IgD-negative memory B cell (primary cell): Measurements from ENCODE around the gene PSMA2. TPM values are rescaled to one million over a fixed set of nuclear protein-coding genes. Genes with fewer than 3 reads are reported as not detected.
A peak's percentile ranks its signal among the peaks of the same experiment; 100 is the strongest.

Source experiments
- H3K27ac Mint-ChIP-seq, 3 donors: one replicate each; pipeline ENCODE4 v1.8.0; 2020 to 2022; ENCODE audit warnings: mild to moderate bottlenecking in 3 of 3, mixed read lengths in 3 of 3, moderate library complexity in 1 of 3
- H3K27me3 Mint-ChIP-seq: one replicate; pipeline ENCODE4 v1.8.0; 2021; ENCODE audit warnings: mixed read lengths
- H3K36me3 Mint-ChIP-seq: one replicate; pipeline ENCODE4 v1.8.0; 2020; ENCODE audit warnings: mild to moderate bottlenecking, mixed read lengths
- H3K4me1 Mint-ChIP-seq, 3 donors: one replicate each; pipeline ENCODE4 v1.8.0; 2020 to 2022; ENCODE audit warnings: mixed read lengths in 3 of 3, mild to moderate bottlenecking in 1 of 3
- H3K4me3 Mint-ChIP-seq, 4 donors: one replicate each; pipeline ENCODE4 v1.8.0; 2020 to 2022; ENCODE audit warnings: mild to moderate bottlenecking in 4 of 4, mixed read lengths in 4 of 4, moderate library complexity in 3 of 4
- H3K9me3 Mint-ChIP-seq, 3 donors: one replicate each; pipeline ENCODE4 v1.8.0; 2020 to 2021; ENCODE audit warnings: mixed read lengths in 3 of 3, mild to moderate bottlenecking in 1 of 3
- polyA plus RNA-seq: library from polyadenylated mRNA; unstranded; fragments of 300-500 nt; fragmentation: Illumina TruSeq; gene quantifications from one replicate; pipeline ENCODE4 v1.2.3, GENCODE V29; 2021

PSMA2 gene
- polyA plus RNA-seq, 1 donor from 2014 or later = 168 TPM

DNA sequence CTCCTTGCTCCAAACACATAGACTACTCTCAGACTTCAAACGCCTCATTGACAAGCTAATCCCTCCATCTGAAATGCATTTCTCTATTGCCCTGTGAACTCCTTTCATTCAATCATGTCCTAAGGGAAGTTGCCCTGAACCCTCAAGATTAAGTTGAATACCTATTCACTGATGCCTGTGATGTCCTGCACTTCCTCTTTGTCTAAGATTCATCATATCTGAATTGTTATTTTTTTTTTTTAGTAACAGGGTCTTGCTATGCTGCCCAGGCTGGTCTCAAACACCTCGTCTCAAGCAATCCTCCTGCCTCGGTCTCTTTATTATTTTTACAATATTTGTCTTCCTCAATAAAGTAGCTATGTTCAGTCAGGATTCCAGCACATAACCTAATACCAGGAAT lies 3.2 kb downstream of the PSMA2 start:
- no peaks in the 10 kb centered on the region for H3K36me3 Mint-ChIP-seq
- H3K9me3 Mint-ChIP-seq = no peaks in the 10 kb centered on the region
- peaks cover 38 to 51% (median 40%) of the 10 kb centered on the region in 3 donors for H3K4me1 Mint-ChIP-seq
- H3K4me3 Mint-ChIP-seq = peak overlapping the region in 2 of 4 donors; percentile 10 to 42
- no peaks in the 10 kb centered on the region for H3K27me3 Mint-ChIP-seq
- no peak overlapping the region for H3K27ac Mint-ChIP-seq

DNA sequence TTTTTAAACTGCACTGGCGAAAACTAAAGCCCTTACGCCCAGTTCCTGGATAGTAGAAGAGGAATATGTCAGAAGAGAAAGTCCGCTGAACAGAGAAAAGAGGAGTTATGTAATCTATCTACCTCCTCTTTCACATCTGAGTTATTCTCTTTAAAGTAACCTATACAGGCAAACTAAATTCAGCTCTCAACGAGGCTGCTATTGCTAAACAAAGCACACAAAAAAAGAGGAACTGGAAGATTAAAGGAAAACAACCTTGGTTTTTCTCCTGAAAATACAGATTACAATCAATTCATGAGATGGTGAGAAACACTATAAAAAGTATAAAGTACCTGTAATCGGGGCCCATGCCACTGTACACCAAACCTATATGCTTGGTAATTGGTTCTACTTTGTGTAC lies 5.8 kb downstream of the PSMA2 start:
- peaks cover 26 to 41% (median 29%) of the 10 kb centered on the region in 3 donors for H3K4me1 Mint-ChIP-seq
- no peaks in the 10 kb centered on the region for H3K27me3 Mint-ChIP-seq
- no peaks in the 10 kb centered on the region for H3K36me3 Mint-ChIP-seq
- H3K27ac Mint-ChIP-seq = no peak overlapping the region
- no peaks in the 10 kb centered on the region for H3K9me3 Mint-ChIP-seq
- no peak overlapping the region for H3K4me3 Mint-ChIP-seq

DNA sequence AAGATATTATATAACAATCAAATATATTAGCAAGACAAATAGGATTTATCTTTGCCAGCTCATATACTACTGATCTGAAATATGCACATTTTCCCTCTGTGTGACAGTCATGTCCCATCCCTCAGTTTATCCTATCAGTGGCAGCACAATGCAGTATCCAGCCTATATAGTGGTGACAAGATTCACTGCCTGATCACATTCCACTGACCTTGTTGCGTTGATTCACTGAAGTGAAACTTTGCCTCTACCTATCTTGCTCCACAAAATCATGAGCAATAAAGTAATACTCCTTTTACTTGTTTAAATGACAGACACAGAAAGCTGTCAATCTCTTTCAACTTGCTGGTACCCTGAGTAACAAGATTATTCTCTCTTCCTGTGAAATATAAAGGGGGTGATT lies 6.3 kb downstream of the PSMA2 start:
- no peak overlapping the region for H3K4me3 Mint-ChIP-seq
- H3K9me3 Mint-ChIP-seq = no peaks in the 10 kb centered on the region
- H3K27me3 Mint-ChIP-seq = no peaks in the 10 kb centered on the region
- H3K4me1 Mint-ChIP-seq = peaks cover 25 to 36% (median 26%) of the 10 kb centered on the region in 3 donors
- no peaks in the 10 kb centered on the region for H3K36me3 Mint-ChIP-seq
- no peak overlapping the region for H3K27ac Mint-ChIP-seq

DNA sequence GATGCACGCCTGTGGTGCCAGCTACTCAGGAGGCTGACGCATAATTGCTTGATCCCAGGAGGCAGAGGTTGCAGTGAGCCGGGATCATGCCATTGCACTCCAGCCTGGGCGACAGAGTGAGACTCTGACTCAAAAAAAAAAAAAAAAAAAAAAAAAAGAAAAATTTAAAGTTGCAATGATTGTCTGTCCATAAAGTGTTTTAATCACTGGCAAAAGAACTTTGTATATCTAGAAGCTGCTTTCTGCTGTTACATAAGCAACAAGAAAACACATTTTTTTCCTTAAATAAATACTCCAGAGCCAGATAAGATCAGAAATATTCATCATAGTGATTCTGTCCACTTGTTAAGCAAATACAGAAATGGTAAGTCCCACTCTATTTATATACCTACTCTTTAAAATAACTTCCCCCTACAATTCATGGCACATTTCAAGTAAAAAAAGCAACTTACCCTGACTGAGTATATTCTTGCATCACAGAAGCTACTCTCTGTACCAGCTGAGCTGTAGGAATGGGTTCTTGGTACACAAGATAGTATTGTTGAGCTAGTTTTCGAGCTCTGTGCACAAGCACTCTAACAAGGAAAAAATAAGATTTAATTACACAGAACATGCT lies 7.6 kb downstream of the PSMA2 start:
- Mint-ChIP-seq H3K27ac (no peak overlapping the region), H3K9me3 (no peaks in the 10 kb centered on the region), H3K36me3 (no peaks in the 10 kb centered on the region), H3K27me3 (no peaks in the 10 kb centered on the region), H3K4me3 (no peak overlapping the region), H3K4me1 (peaks cover 17 to 27% (median 19%) of the 10 kb centered on the region in 3 donors)

DNA sequence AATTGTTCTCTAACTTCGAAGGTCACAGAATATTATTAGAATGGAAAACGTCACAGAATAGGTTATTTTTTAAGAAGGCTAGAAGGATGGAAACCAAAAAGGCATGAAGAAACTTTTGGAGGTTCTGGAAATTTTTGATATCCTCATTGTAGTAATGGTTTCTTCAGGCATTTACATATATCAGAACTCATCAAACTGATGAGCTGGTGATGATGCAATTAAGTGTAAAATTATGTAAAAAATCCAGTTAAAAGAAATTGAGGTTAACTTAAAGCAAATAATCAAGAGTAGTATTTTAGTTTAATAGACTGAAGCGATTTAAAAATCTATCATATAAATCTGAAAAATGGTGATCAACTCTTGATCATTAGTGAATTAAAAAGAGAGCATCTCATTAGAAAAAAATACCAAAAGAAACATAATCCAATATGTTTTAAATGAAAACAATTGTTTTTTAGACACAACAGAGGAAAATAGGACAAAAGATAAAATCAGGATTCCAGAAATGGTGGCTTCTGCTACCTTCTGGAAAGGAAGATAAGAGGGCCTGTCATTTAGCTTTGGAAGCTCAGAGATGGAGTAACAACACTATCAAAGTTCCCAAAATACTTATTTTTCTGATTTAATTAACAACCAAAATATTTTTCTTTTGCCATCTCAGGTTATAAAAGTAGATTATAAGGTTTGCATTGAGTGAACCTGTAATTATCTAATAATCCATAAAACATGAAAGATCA lies 9.8 kb downstream of the PSMA2 start:
- Mint-ChIP-seq H3K36me3 (no peaks in the 10 kb centered on the region), H3K4me1 (peaks cover 6 to 14% (median 12%) of the 10 kb centered on the region in 3 donors), H3K4me3 (no peak overlapping the region), H3K9me3 (no peaks in the 10 kb centered on the region), H3K27me3 (no peaks in the 10 kb centered on the region), H3K27ac (no peak overlapping the region)

DNA sequence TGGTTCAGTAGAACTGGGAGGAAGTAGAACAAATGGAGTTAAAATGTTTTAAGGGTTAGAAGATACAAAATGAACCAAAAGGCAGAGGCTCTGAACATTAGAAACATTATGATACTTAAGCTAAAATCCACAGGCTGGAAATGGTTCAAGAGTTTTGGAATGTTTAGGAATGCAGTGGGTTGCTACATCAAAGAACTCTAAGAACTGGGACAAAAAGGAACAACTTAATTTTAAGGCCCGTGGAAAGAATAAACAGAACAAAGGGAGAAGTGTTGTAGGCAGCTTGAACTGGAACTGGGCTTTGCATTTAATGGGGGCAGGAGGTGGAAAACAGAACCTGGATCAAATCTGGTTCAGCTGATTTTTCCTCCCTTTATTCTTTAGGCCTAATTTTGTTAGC lies 16.6 kb downstream of the PSMA2 start:
- Mint-ChIP-seq H3K27me3 (no peaks in the 10 kb centered on the region), H3K4me1 (peaks cover 15 to 20% (median 17%) of the 10 kb centered on the region in 3 donors), H3K9me3 (no peaks in the 10 kb centered on the region), H3K4me3 (peak overlapping the region in 1 of 4 donors; percentile 36), H3K27ac (peak overlapping the region; percentile 53 to 86 (median 77)), H3K36me3 (peaks cover 2% of the 10 kb centered on the region)

DNA sequence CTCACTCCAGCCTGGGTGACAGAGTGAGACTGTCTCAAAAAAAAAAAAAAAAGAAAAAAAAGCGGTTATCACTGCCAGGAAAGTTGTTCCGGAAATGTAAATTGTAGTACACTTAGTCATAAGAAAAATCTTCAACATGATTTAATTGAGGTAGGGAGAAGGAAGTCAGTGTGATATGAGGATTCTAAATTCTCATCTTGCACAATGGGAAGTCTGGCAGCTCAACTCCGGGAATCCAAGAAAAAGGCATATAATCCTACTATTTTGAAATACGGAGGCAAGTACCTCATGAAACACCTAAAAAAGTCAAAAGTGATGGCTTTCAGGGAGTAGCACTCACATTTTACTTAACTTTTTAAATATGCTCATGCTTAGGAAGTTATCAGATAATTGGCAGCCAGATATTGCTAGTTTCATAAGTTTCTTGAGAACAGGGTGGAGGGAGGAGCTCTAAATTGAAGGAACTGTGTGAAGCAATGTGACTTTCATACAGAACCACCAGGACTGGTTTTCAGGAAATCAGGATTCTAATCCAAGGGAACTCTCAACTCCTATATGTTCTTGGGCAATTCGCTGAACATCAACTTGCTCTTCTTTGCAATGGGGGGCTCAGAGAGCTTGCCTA lies 17.4 kb downstream of the PSMA2 start:
- peaks cover 2% of the 10 kb centered on the region for H3K36me3 Mint-ChIP-seq
- peak overlapping the region in 2 of 3 donors; percentile 39 to 53 for H3K27ac Mint-ChIP-seq
- H3K9me3 Mint-ChIP-seq = no peaks in the 10 kb centered on the region
- H3K4me3 Mint-ChIP-seq = peak overlapping the region in 2 of 4 donors; percentile 21 to 36
- H3K4me1 Mint-ChIP-seq = peaks cover 15 to 20% (median 20%) of the 10 kb centered on the region in 3 donors
- H3K27me3 Mint-ChIP-seq = no peaks in the 10 kb centered on the region

DNA sequence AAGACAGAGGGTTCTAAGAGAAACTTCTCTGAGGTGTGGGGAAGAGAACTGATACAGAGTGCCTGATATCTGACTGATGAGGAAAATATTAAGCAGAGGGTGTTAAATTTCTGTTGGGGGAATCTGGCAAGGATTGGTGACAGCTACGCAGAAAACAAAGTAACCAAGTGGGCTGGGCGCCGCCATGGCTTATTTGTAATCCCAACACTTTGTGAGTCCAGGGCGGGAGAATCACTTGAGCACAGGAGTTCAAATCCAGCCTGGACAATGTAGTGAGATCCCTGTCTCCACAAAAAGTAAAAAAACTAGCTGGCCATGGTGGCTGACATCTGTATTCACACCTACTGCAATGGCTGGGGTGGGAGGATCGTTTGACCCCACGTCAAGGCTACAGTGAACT lies 18.0 kb downstream of the PSMA2 start:
- Mint-ChIP-seq H3K4me1 (peaks cover 15 to 20% (median 20%) of the 10 kb centered on the region in 3 donors), H3K27ac (peak overlapping the region in 1 of 3 donors; percentile 67), H3K9me3 (no peaks in the 10 kb centered on the region)

DNA sequence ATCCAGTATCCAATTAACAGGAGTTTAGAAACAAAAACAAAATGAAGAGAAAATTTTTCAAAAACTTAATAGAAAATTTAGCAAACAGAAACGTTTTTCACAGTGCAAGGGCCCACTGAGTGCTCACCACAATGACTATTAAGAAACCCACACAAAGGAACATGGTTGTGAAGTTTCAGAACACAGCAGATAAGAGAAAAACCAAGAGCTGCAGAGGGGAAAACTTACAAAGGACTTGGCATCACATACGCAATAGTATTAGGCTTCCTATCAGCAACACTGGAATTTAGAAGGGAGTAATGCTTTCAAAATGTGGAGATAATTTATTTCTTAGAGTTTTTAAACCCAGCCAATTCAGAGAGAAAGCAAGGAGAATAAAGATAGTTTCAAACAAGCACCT lies 18.4 kb downstream of the PSMA2 start:
- Mint-ChIP-seq H3K9me3 (no peaks in the 10 kb centered on the region), H3K27ac (peak overlapping the region in 1 of 3 donors; percentile 67), H3K4me1 (peaks cover 15 to 20% (median 20%) of the 10 kb centered on the region in 3 donors), H3K36me3 (peaks cover 2% of the 10 kb centered on the region), H3K27me3 (no peaks in the 10 kb centered on the region), H3K4me3 (peak overlapping the region in 1 of 4 donors; percentile 40)

More for the DNA sequence above, 18.0 kb downstream of the PSMA2 start:
- peak overlapping the region in 1 of 4 donors; percentile 40 for H3K4me3 Mint-ChIP-seq
- H3K27me3 Mint-ChIP-seq = no peaks in the 10 kb centered on the region
- peaks cover 2% of the 10 kb centered on the region for H3K36me3 Mint-ChIP-seq

DNA sequence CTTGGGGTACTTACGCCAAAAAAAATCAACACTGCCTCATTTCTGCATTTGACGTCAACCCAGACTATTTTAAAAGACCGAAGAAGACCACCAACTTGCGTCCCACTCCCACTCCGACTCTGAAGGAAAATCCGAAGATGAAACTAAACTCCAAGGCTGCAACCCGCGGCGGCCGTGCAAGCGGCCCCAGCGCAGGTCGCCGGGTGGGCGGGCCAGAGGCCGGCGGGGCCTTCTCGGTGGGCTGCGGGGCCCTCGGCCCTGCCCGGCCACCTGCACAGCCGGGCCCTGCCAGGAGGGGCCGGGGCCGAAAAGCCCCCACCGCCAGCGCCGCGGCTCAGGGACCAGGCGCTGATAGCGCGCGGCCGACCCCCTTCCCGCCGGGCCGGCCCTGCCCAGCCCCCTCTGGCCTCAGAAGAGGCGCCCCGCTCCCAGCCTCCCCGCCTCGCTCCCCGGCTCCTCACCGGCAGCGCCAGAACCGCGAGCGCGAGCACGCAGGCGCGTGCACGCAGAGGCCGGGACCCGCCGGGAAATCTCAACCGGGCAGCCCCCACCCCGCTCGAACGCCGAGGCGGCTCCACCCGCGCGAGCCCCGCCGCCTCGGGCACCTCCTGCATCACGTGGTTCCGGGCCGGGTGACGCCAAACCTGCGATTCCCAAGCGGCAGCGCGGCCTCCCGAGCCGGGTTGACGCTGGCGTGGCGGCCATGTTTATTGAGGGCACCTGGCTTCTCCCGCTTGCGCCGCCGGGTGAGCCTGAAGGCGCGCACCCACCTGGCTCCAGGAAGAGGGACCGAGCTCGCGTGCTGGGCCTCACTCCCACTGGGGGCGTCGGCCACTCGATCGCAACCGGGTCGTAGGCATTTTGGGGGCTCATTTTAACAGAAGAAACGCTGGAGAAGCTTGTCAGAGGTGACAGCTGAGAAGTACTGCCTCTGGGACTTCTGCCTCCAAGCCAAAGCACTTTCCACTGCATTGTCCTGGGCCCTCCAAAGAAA lies 20.2 kb downstream of the PSMA2 start, which contains the start of gene C7orf25:
Gene C7orf25, minus strand, starts transcription at position 617 of the 994 bp plus-strand sequence. CDS start 1,170 bp downstream, outside the sequence.
- H3K4me1 Mint-ChIP-seq = peaks cover 15 to 24% (median 20%) of the 10 kb centered on the region in 3 donors
- peak within 1 kb of the TSS; percentile 67 to 88 (median 85) for H3K27ac Mint-ChIP-seq
- H3K9me3 Mint-ChIP-seq = no peaks in the 10 kb centered on the region

DNA sequence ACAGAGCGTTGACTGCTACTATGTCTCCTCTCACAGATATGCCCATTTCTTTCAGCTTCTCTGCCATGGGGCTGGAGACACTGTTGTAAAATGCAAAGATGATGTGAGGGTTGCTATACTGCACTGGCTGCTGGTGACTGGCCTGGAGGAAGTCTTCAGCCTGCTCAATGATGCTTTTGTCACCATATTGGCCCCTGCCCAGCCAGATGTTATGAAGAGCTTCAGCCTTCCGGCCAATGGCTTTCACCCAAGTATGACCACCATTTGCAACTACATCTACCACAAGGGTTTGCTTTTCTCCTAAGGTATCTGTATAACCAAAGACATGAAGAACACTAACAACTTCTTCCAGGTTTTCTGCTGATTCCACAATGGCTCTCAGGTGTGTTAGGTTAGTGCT lies 21.7 kb downstream of the PSMA2 start:
- Mint-ChIP-seq H3K36me3 (peaks cover 5% of the 10 kb centered on the region), H3K9me3 (no peaks in the 10 kb centered on the region), H3K27me3 (no peaks in the 10 kb centered on the region), H3K4me3 (peak overlapping the region; percentile 92 to 98 (median 93)), H3K27ac (no peak overlapping the region), H3K4me1 (peaks cover 13 to 23% (median 17%) of the 10 kb centered on the region in 3 donors)

More for the DNA sequence above, 20.2 kb downstream of the PSMA2 start, which contains the start of gene C7orf25:
- H3K4me3 Mint-ChIP-seq = peak within 1 kb of the TSS; percentile 92 to 98 (median 93)
- H3K36me3 Mint-ChIP-seq = peaks cover 5% of the 10 kb centered on the region
- no peaks in the 10 kb centered on the region for H3K27me3 Mint-ChIP-seq

DNA sequence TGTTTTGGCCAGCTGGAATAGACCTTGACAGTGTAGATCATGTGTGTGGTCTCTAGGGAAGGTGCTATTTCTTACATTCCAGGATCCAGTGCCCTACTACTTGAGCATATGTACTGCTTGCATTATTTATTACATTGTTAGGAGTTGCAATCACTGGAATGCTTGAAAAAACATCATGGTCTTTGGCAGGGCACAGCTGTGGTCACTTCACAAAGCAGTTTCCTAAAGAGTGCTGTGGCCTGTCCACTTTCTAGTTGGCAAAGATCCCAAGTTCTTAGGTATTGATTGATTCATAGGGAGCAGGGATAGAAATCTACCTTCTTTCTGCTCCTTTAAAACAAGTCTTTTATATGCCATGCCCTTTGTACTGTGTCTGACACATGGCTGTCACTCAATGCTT lies 24.7 kb downstream of the PSMA2 start:
- H3K36me3 Mint-ChIP-seq = peaks cover 5% of the 10 kb centered on the region
- peaks cover 5 to 18% (median 12%) of the 10 kb centered on the region in 3 donors for H3K4me1 Mint-ChIP-seq
- H3K4me3 Mint-ChIP-seq = no peak overlapping the region
- no peak overlapping the region for H3K27ac Mint-ChIP-seq
- no peaks in the 10 kb centered on the region for H3K9me3 Mint-ChIP-seq
- no peaks in the 10 kb centered on the region for H3K27me3 Mint-ChIP-seq

DNA sequence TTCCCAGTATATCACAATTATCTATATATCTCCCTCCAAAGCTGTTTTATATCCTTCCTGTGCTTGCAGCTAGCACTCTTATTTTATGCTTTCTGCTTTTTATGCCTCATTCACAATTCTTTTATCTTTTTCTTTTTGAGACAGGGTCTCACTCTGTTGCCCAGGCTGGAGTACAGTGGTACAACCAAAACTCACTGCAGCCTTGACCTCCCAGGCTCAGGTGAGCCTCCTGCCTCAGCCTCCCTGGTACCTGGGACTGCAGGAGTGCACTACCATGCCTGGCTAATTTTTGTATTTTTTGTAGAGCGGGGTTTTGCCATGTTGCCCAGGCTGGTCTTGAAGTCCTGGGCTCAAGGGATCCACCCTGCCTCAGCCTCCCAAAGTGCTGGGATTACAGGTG lies 25.8 kb downstream of the PSMA2 start:
- Mint-ChIP-seq H3K27me3 (no peaks in the 10 kb centered on the region), H3K9me3 (no peaks in the 10 kb centered on the region), H3K4me1 (peaks cover 3 to 14% (median 7%) of the 10 kb centered on the region in 3 donors), H3K4me3 (no peak overlapping the region), H3K36me3 (peaks cover 5% of the 10 kb centered on the region), H3K27ac (no peak overlapping the region)

DNA sequence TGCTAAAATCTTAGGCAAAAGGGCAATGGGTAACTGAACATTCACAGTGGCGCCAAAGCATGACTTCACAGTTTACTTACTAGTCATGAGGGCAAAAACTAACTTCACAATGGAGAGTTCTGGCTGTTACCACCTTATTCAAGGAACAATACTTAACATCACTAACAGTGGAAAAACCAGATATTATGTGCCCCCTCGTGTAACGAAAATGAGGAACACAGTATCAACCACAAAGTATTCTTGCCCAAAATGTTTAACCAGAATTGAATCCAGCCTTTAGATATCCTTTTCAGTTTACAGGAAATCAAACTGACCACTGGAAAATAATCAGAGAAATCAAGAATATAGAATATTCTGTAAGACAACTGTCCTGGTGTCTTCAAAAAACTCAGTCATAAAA lies 29.6 kb downstream of the PSMA2 start:
- no peaks in the 10 kb centered on the region for H3K9me3 Mint-ChIP-seq
- no peaks in the 10 kb centered on the region for H3K27me3 Mint-ChIP-seq
- H3K27ac Mint-ChIP-seq = no peak overlapping the region
- H3K4me3 Mint-ChIP-seq = no peak overlapping the region
- H3K4me1 Mint-ChIP-seq = no peaks in the 10 kb centered on the region
- H3K36me3 Mint-ChIP-seq = no peaks in the 10 kb centered on the region
